Measurements from ENCODE around the gene NOVA1. TPM values are rescaled to one million over a fixed set of nuclear protein-coding genes. Genes with fewer than 3 reads are reported as not detected.

The NOVA1 gene
- total RNA-seq, 1 experiment from 2014 or later: not detected

DNA sequence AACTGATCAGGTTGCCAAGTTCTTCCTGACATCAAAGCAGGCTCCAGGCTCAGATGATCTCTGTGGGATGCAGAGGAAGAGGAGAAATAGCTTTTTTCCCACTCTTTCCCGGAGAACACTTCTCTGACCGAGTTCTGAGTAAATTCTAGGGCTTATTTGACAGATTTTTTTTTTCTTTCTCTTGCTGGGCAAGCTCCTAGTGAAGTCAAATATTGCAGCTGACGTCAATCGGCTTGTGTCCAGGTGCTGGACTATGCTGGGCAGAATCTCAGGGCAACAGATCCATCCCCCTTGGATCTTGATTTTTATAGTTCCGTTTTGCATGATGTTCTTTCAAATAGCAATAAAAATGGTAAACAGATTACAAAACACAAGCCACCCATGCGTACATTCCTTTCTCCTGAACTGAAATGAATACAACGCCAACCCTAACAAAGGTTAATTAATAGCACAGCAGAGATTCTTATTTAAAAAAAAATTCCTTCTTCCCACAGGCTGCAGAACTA is 182.2 kb downstream of the NOVA1 start:
- no peaks in the 10 kb centered on the region for H3K4me1 ChIP-seq (ENCODE audit: low read length)
- H4K20me1 ChIP-seq (ENCODE audit: insufficient read depth, low read depth, low read length): no peaks in the 10 kb centered on the region
- H3K4me3 ChIP-seq (ENCODE audit: low read length): no peak overlapping the region
- H3K9me3 ChIP-seq (ENCODE audit: low read length): peaks cover 77% of the 10 kb centered on the region
- H3K9me2 ChIP-seq (replicated peaks; ENCODE audit: insufficient read depth, low read length): no peaks in the 10 kb centered on the region
- H3K27me3 ChIP-seq (ENCODE audit: low read length): no peaks in the 10 kb centered on the region
- H3K79me2 ChIP-seq (ENCODE audit: low read length): no peaks in the 10 kb centered on the region
- H2AFZ ChIP-seq (ENCODE audit: low read length): no peak overlapping the region
- no peak overlapping the region for H3K4me2 ChIP-seq (ENCODE audit: low read depth, low read length, poor library complexity, severe bottlenecking)
- no peak overlapping the region for H3K9ac ChIP-seq (ENCODE audit: low read length)
- H3K27ac ChIP-seq (ENCODE audit: low read length): no peak overlapping the region
- no peaks in the 10 kb centered on the region for H3K36me3 ChIP-seq (ENCODE audit: insufficient read depth, low read length)
- DNase-seq: no peak

DNA sequence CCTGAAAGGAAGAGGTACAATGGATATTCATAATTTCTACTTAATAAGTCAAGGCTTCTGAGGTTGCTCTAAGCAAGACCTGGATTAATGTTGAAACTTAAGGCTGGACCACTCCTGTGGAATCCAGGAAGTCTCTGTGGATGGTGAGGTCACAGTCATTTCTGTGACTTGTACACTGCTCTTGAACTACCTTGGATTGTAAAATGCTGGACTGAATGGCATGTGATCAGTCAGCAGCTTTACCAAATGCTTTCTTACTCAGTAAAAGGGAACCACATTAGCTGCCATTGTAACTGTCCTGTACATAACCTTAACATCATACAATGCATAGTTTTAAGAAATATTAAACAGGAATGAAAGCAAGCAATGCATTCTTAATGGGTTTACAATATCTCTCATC is 182.9 kb downstream of the NOVA1 start:
- H3K4me1 ChIP-seq (ENCODE audit: low read length): no peaks in the 10 kb centered on the region
- H3K4me2 ChIP-seq (ENCODE audit: low read depth, low read length, poor library complexity, severe bottlenecking): no peak overlapping the region
- no peak overlapping the region for H3K27ac ChIP-seq (ENCODE audit: low read length)
- no peaks in the 10 kb centered on the region for H3K79me2 ChIP-seq (ENCODE audit: low read length)
- H3K36me3 ChIP-seq (ENCODE audit: insufficient read depth, low read length): no peaks in the 10 kb centered on the region
- no peaks in the 10 kb centered on the region for H3K27me3 ChIP-seq (ENCODE audit: low read length)
- H2AFZ ChIP-seq (ENCODE audit: low read length): no peak overlapping the region
- H3K4me3 ChIP-seq (ENCODE audit: low read length): no peak overlapping the region
- DNase-seq: no peak
- no peak overlapping the region for H3K9ac ChIP-seq (ENCODE audit: low read length)
- H3K9me2 ChIP-seq (replicated peaks; ENCODE audit: insufficient read depth, low read length): no peaks in the 10 kb centered on the region
- peaks cover 81% of the 10 kb centered on the region for H3K9me3 ChIP-seq (ENCODE audit: low read length)
- no peaks in the 10 kb centered on the region for H4K20me1 ChIP-seq (ENCODE audit: insufficient read depth, low read depth, low read length)

DNA sequence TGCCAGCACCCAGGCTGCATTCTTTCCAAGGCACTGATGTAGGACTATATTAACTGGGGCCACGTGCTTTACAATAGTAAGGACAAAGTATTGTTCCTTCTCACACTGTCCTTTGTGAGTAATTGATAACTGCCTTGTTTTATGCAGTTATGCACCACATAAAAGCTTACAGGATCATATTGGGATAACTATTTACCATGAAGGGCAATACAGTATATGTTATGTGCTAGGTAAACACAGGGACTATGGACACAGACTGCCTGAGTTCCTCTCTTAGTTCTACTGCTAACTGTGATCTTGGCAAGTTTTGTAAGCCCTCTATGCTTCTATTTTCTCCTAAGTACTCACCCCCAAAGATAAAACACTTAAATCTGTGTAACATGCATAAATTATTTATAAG is 183.7 kb downstream of the NOVA1 start:
- no peak overlapping the region for H2AFZ ChIP-seq (ENCODE audit: low read length)
- DNase-seq: no peak

DNA sequence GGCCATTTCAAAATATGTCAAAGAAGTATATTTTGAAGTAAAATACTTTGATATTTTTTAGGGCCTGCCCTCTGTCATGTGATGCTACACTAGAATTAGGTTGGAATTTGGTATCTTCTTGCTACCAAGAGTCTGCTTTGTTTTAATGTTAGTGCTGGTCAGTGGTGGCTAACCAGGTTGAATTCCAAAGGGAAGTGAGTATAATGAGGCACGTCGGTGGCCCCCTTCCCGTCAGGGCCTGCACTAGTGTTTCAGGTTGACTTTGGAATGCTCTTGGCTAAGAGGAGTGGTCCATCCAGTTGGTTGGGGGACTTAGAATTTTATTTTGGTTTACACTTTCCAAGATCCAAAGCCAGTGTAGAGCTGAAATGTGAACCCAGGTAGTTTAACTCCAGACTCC is 185.4 kb downstream of the NOVA1 start:
- H3K4me1 ChIP-seq (ENCODE audit: low read length): no peaks in the 10 kb centered on the region
- no peaks in the 10 kb centered on the region for H3K36me3 ChIP-seq (ENCODE audit: insufficient read depth, low read length)
- DNase-seq: no peak
- no peaks in the 10 kb centered on the region for H3K79me2 ChIP-seq (ENCODE audit: low read length)
- H4K20me1 ChIP-seq (ENCODE audit: insufficient read depth, low read depth, low read length): no peaks in the 10 kb centered on the region
- H3K27ac ChIP-seq (ENCODE audit: low read length): no peak overlapping the region
- H3K9me3 ChIP-seq (ENCODE audit: low read length): peaks cover 78% of the 10 kb centered on the region
- no peak overlapping the region for H3K4me3 ChIP-seq (ENCODE audit: low read length)
- no peak overlapping the region for H3K4me2 ChIP-seq (ENCODE audit: low read depth, low read length, poor library complexity, severe bottlenecking)
- no peaks in the 10 kb centered on the region for H3K9me2 ChIP-seq (replicated peaks; ENCODE audit: insufficient read depth, low read length)
- no peaks in the 10 kb centered on the region for H3K27me3 ChIP-seq (ENCODE audit: low read length)
- H3K9ac ChIP-seq (ENCODE audit: low read length): no peak overlapping the region
- H2AFZ ChIP-seq (ENCODE audit: low read length): no peak overlapping the region

More for the DNA sequence above, 183.7 kb downstream of the NOVA1 start:
- H3K27ac ChIP-seq (ENCODE audit: low read length): no peak overlapping the region
- no peaks in the 10 kb centered on the region for H3K4me1 ChIP-seq (ENCODE audit: low read length)
- no peaks in the 10 kb centered on the region for H4K20me1 ChIP-seq (ENCODE audit: insufficient read depth, low read depth, low read length)
- no peaks in the 10 kb centered on the region for H3K27me3 ChIP-seq (ENCODE audit: low read length)
- H3K9ac ChIP-seq (ENCODE audit: low read length): no peak overlapping the region
- no peaks in the 10 kb centered on the region for H3K79me2 ChIP-seq (ENCODE audit: low read length)
- H3K4me3 ChIP-seq (ENCODE audit: low read length): no peak overlapping the region
- H3K9me3 ChIP-seq (ENCODE audit: low read length): peaks cover 78% of the 10 kb centered on the region
- H3K4me2 ChIP-seq (ENCODE audit: low read depth, low read length, poor library complexity, severe bottlenecking): no peak overlapping the region
- no peaks in the 10 kb centered on the region for H3K36me3 ChIP-seq (ENCODE audit: insufficient read depth, low read length)
- H3K9me2 ChIP-seq (replicated peaks; ENCODE audit: insufficient read depth, low read length): no peaks in the 10 kb centered on the region

DNA sequence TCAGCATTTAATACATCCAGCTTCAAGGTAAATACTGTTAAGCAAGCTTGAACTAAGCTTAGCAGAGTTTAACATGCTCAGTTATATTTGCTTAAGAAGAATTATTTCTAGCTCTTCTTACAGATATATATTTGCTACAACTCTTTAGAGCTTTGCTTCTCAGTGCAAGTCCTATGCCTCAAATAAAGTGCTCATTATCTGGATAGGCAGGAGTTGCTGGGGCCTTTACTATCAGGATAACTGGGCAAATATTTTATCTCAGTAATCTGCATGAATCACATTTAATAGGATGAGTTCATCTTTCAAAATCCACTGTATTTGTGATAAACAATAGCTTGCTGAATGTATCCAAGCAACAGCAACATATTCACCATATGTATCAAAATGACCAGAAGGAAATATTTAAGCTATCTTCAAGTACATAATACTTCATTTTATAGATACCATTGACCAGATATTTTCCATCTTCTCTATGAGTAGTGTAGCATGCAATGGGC is 187.6 kb downstream of the NOVA1 start:
- no peak for DNase-seq
- Histone ChIP-seq H3K36me3 (ENCODE audit: insufficient read depth, low read length) (no peaks in the 10 kb centered on the region), H3K9me3 (ENCODE audit: low read length) (peaks cover 69% of the 10 kb centered on the region), H3K4me3 (ENCODE audit: low read length) (no peak overlapping the region), H3K27ac (ENCODE audit: low read length) (no peak overlapping the region), H3K27me3 (ENCODE audit: low read length) (no peaks in the 10 kb centered on the region), H3K9ac (ENCODE audit: low read length) (no peak overlapping the region), H2AFZ (ENCODE audit: low read length) (no peak overlapping the region), H3K4me1 (ENCODE audit: low read length) (no peaks in the 10 kb centered on the region), H3K9me2 (replicated peaks; ENCODE audit: insufficient read depth, low read length) (no peaks in the 10 kb centered on the region), H4K20me1 (ENCODE audit: insufficient read depth, low read depth, low read length) (no peaks in the 10 kb centered on the region), H3K79me2 (ENCODE audit: low read length) (no peaks in the 10 kb centered on the region), H3K4me2 (ENCODE audit: low read depth, low read length, poor library complexity, severe bottlenecking) (no peak overlapping the region)

DNA sequence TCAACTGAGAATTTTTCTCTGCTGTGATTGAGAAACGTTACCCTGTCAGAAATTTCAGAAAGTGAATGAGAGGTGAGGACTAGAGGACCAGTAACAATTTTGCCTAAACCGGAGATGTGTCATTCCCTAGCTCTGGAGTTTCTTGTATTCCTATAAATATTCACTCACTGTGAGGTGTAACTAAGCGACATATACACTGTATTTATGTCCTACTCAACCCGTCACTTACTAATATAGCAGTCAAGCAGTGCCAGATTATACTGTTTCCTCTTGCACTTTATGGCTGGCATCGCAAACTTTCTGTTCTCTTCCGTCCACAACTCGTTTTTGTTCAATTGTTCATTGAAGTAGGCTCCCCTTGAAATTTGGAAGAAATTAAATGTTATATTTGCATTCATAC is 192.9 kb downstream of the NOVA1 start:
- H3K79me2 ChIP-seq (ENCODE audit: low read length): no peaks in the 10 kb centered on the region
- no peaks in the 10 kb centered on the region for H4K20me1 ChIP-seq (ENCODE audit: insufficient read depth, low read depth, low read length)
- H3K36me3 ChIP-seq (ENCODE audit: insufficient read depth, low read length): no peaks in the 10 kb centered on the region

DNA sequence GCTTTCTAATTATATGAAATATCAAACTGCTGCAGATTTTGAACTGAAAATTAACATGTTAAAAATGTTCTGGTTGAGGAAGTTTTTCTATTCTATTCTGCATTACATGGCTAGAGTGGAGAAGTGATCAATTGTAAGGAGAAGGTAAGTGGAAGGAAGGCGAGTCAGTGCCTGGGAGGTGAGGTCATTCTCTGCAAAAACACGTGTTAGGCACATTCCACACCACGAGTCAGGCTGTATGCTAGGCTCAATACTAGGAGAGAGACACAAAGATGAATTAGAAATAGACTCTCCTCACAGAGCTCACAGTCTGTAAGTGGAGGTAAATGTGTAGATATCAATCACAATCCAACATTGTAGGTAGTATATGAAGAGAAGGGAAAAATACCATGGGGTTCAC is 194.1 kb downstream of the NOVA1 start:
- Histone ChIP-seq H3K4me1 (ENCODE audit: low read length) (no peaks in the 10 kb centered on the region), H3K9ac (ENCODE audit: low read length) (no peak overlapping the region), H4K20me1 (ENCODE audit: insufficient read depth, low read depth, low read length) (no peaks in the 10 kb centered on the region), H3K27me3 (ENCODE audit: low read length) (no peaks in the 10 kb centered on the region), H3K36me3 (ENCODE audit: insufficient read depth, low read length) (no peaks in the 10 kb centered on the region), H3K9me3 (ENCODE audit: low read length) (peaks cover 74% of the 10 kb centered on the region), H3K9me2 (replicated peaks; ENCODE audit: insufficient read depth, low read length) (no peaks in the 10 kb centered on the region), H3K27ac (ENCODE audit: low read length) (no peak overlapping the region), H3K79me2 (ENCODE audit: low read length) (no peaks in the 10 kb centered on the region), H2AFZ (ENCODE audit: low read length) (no peak overlapping the region), H3K4me2 (ENCODE audit: low read depth, low read length, poor library complexity, severe bottlenecking) (no peak overlapping the region), H3K4me3 (ENCODE audit: low read length) (no peak overlapping the region; the same call in 1 of the 2 replicates)
- DNase-seq: no peak

More for the DNA sequence above, 192.9 kb downstream of the NOVA1 start:
- Histone ChIP-seq H3K27ac (ENCODE audit: low read length) (no peak overlapping the region), H3K9me2 (replicated peaks; ENCODE audit: insufficient read depth, low read length) (no peaks in the 10 kb centered on the region), H3K9ac (ENCODE audit: low read length) (no peak overlapping the region), H3K9me3 (ENCODE audit: low read length) (peaks cover 68% of the 10 kb centered on the region), H2AFZ (ENCODE audit: low read length) (no peak overlapping the region), H3K4me1 (ENCODE audit: low read length) (no peaks in the 10 kb centered on the region), H3K27me3 (ENCODE audit: low read length) (no peaks in the 10 kb centered on the region), H3K4me2 (ENCODE audit: low read depth, low read length, poor library complexity, severe bottlenecking) (no peak overlapping the region), H3K4me3 (ENCODE audit: low read length) (no peak overlapping the region)
- DNase-seq: no peak

DNA sequence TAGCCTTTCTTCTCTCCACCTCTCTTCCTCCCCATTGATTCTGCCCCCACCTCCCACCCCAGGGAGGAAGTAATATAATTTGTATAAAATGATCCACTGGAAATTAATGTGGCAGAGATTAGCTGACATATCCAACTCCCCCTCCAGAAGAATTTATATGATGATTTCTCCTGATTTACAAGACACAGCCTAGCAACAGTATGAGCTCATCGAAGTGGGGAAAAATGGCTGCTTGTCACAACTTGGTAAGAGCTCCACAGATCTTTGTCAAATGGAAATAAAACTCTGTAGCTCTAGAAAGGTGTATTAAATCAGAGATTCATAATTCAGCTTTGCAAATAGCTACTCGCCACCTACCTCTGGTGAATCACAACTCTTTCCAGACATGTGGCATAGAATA is 195.7 kb downstream of the NOVA1 start:
- Histone ChIP-seq H3K9ac (ENCODE audit: low read length) (no peak overlapping the region), H3K9me3 (ENCODE audit: low read length) (peaks cover 76% of the 10 kb centered on the region), H4K20me1 (ENCODE audit: insufficient read depth, low read depth, low read length) (no peaks in the 10 kb centered on the region), H3K79me2 (ENCODE audit: low read length) (no peaks in the 10 kb centered on the region), H3K4me1 (ENCODE audit: low read length) (no peaks in the 10 kb centered on the region), H3K4me3 (ENCODE audit: low read length) (no peak overlapping the region), H3K9me2 (replicated peaks; ENCODE audit: insufficient read depth, low read length) (no peaks in the 10 kb centered on the region), H2AFZ (ENCODE audit: low read length) (no peak overlapping the region), H3K27ac (ENCODE audit: low read length) (no peak overlapping the region), H3K4me2 (ENCODE audit: low read depth, low read length, poor library complexity, severe bottlenecking) (no peak overlapping the region), H3K27me3 (ENCODE audit: low read length) (no peaks in the 10 kb centered on the region), H3K36me3 (ENCODE audit: insufficient read depth, low read length) (no peaks in the 10 kb centered on the region)
- no peak for DNase-seq

All from Karpas-422 (cell line).